HTR-8/SVneo (cell line): Measurements from ENCODE around the gene AKR1B15.

Experiments used
- DNase-seq: peaks from one replicate; pipeline ENCODE4 v3.0.0; 2011; ENCODE audit warnings: low spot score, mixed read lengths; ENCODE audit not compliant: insufficient read length
- FAIRE-seq: peaks from 2 replicates; lab custom pipeline; 2011; peaks lifted over from hg19 to GRCh38; lab: Jason Lieb, UNC

AKR1B15 gene

GRCh38 chr7:134605978-134606923, 57.3 kb downstream of the AKR1B15 start:
- FAIRE-seq (no peak), DNase-seq (peak; percentile 50)

- FAIRE-seq (no peak), DNase-seq (no peak)
Measured at GRCh38 chr7:134611611-134612151, 62.8 kb downstream of the AKR1B15 start.

- no peak for FAIRE-seq
- DNase-seq = no peak
Measured at GRCh38 chr7:134612197-134612596, 63.3 kb downstream of the AKR1B15 start.

- peak; percentile 3 for DNase-seq
- FAIRE-seq = no peak
Measured at GRCh38 chr7:134613623-134614347, 64.9 kb downstream of the AKR1B15 start.

GRCh38 chr7:134616611-134617010, 67.7 kb downstream of the AKR1B15 start:
- no peak for FAIRE-seq
- no peak for DNase-seq

GRCh38 chr7:134618756-134619530, 70.0 kb downstream of the AKR1B15 start:
- FAIRE-seq (no peak), DNase-seq (no peak)

GRCh38 chr7:134619627-134620331, 70.9 kb downstream of the AKR1B15 start:
- DNase-seq (no peak), FAIRE-seq (no peak)

GRCh38 chr7:134622303-134622995, 73.5 kb downstream of the AKR1B15 start:
- no peak for DNase-seq
- FAIRE-seq = no peak

- DNase-seq (no peak), FAIRE-seq (no peak)
Measured at GRCh38 chr7:134623193-134623592, 74.3 kb downstream of the AKR1B15 start.

GRCh38 chr7:134625550-134625949, 76.6 kb downstream of the AKR1B15 start:
- no peak for DNase-seq
- no peak for FAIRE-seq

- FAIRE-seq (no peak), DNase-seq (no peak)
Measured at GRCh38 chr7:134627109-134627774, 78.3 kb downstream of the AKR1B15 start.

GRCh38 chr7:134627775-134628153, 78.9 kb downstream of the AKR1B15 start:
- no peak for DNase-seq
- FAIRE-seq = no peak

- DNase-seq (no peak), FAIRE-seq (no peak)
Measured at GRCh38 chr7:134629445-134629844, 80.5 kb downstream of the AKR1B15 start.
